Stimulated activated CD4-positive, alpha-beta T cell treated with anti-CD3 and anti-CD28 coated beads, TNF-alpha, amount 100 ng/mL, for 1 hour (primary cell): ENCODE results near the gene CFAP97.

ENCODE experiments used
- DNase-seq, 3 donors: peaks; one replicate each; pipeline ENCODE4 v3.0.0-alpha.2; 2020; ENCODE audit warnings: low read depth in 3 of 3, low spot score in 1 of 3

The CFAP97 gene

GRCh38 chr4:185110375-185110823, 93.4 kb downstream of the CFAP97 start:
- no peak for DNase-seq

- no peak for DNase-seq
Measured at GRCh38 chr4:185109736-185110135, 94.1 kb downstream of the CFAP97 start.
